GM21526 (cell line): Measurements from ENCODE around the gene PPIAL4G.
"Not testable (repeated sequence)": the region's sequence is repeated elsewhere in the genome, so short reads cannot be mapped to it uniquely, and the experiment has no call there.

Experiments
- ATAC-seq: cut with Tn5 transposase; IDR thresholded peaks from one replicate; pipeline ENCODE4 v1.9.1; 2021; ENCODE audit warnings: moderate library complexity; ENCODE audit not compliant: unreplicated experiment, low FRiP score

The PPIAL4G gene

GRCh38 chr1:148483029-148483428 lies at the start of gene PPIAL4G:
Gene PPIAL4G (minus strand): TSS chr1:148483302. CDS start chr1:148483252, 50 bp downstream.
- not testable (repeated sequence) for ATAC-seq

DNA sequence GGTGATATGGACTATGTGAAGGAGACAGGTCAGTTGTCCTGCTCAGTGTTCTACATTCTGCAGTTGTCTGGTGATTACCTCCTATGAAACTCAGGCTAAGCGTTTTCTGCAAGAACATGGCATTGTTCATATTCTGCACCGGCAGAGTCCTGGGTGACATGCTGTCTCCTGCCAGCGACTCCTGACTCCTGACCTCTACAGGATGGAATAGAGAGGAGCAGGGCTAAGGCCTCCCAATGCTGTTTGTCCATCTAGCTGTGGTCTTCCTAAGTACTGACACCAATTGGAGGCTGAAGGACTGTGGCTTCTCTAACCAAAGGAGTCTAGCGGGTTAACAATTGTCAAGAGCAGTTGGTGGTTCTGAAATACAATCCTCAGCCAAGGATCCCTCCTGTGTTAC lies 49.1 kb upstream of the PPIAL4G start:
- ATAC-seq, result not testable (repeated sequence)

DNA sequence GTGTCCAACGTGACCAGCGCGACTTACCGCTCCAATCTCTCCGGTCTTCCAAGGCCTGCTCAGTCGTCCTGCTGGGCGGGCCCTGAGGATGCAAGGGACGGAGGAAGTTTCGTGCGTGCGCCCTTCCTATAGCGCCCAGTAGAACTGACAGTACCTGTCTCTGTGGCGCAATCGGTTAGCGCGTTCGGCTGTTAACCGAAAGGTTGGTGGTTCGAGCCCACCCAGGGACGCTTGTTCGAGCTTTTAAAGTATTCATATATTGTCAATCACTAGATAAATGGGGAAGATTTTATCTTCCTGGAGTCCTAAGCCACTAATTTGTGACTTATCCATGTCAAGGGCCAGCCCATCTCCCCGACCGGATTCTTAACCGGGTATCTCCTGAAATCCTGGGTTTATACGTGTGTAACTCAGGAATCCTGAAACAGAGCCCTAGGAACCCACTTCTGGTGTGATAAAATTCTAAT lies 46.0 kb upstream of the PPIAL4G start:
- not testable (repeated sequence) for ATAC-seq

GRCh38 chr1:148528591-148528990 lies 45.5 kb upstream of the PPIAL4G start:
- ATAC-seq, result not testable (repeated sequence)

DNA sequence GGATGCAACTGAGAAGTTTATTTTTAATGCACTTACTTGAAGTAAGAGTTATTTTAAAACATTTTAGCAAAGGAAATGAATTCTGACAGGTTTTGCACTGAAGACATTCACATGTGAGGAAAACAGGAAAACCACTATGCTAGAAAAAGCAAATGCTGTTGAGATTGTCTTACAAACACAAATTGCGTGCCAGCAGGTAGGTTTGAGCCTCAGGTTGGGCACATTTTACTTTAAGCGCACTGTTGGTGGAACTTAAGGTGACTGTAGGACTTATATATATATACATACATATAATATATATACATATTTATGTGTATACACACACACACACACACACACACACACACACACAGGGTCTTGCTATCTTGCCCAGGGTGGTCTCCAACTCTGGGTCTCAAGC lies 43.5 kb upstream of the PPIAL4G start:
- not testable (repeated sequence) for ATAC-seq

DNA sequence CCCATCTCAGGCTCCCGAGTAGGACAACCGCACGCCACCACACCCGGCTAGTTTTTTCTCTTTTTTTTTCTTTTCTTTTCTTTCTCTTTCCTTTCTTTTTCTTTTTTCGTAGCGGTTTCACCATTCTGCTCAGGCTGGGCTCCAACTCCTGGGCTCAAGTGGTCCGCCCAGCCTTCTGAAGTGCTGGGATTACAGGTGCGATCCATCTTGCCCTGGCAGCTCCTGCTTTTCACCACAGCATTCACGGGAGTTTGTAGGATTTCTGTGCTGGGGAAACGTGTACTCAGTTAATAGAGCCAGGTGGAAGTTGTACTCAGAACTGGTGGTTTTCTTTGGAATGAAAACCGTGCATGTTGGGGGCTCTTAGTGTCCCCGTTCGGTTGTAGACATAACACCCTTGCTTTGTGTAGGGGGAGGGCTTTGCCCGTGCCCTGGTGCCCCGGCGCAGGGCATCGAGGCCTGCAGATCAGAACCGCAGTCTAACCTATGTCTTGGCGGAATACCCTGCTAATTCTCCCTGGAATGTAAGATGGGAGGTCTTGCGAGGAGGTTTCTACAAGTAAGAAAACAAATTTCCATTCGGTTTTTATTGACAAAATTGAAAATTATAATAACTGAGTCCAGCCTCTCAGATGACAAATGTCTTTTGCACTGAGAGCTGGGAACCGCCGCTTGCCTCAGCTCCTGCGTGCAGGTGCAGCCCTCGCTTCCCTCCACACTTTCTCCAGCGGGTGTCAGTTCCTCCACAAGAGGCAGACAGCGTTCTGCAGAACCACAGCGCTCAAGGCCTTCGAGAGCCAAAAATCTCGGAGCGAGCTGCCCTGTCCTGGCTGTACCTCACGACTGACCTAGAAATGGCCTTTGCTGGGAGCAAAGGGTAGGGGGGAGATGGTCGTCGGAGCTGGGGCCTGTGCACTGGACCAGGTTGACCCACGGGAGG lies 40.4 kb upstream of the PPIAL4G start:
- peak; percentile 30 for ATAC-seq

DNA sequence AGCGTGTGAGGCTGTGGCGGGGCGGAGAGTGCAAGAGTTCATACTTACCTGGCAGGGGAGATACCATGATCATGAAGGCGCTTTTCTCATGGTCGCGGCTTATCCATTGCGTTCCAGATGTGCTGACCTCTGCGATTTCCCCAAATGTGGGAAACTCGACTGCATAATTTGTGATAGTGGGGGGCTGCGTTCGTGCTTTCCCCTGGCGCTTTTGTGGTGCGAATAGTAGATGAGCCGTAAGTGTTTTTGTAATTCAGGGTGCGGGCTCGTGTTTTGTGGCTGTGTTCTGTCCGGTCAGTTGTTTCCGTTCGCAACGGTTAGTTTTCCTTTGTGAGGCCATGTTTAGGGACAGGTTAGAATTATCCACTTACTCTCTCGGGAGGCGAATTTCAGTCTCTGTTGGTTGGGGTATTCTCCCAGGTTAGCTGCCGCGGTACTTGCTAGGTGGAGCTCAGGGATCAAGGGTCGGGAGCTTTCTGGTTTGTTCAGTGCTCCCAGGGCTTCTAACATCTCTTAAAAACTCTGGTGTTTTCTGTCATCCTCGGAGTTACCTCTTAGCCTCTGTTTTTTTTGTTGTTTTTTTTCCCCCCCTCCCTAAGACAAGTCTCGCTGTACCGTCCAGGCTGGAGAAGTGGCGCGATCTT lies 39.6 kb upstream of the PPIAL4G start:
- peak; percentile 74 for ATAC-seq

DNA sequence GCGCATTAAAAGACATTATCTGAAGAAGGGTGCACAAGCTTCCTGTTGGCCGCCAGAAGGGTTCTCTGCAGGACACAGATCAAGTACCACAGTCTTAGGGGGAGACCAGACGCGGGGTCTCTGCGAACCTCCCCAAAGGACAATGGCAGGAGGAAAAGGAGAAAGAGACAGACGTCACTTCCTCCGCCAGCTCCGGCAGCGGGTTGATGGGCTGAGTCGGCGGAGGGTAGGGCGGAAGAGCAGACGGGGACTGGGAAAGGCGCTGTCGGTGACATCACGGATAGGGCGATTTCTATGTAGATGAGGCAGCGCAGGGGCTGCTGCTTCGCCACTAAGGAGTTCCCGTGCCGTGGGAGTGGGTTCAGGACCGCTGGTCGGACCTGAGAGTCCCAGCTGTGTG lies 39.0 kb upstream of the PPIAL4G start:
- ATAC-seq, result not testable (repeated sequence)

DNA sequence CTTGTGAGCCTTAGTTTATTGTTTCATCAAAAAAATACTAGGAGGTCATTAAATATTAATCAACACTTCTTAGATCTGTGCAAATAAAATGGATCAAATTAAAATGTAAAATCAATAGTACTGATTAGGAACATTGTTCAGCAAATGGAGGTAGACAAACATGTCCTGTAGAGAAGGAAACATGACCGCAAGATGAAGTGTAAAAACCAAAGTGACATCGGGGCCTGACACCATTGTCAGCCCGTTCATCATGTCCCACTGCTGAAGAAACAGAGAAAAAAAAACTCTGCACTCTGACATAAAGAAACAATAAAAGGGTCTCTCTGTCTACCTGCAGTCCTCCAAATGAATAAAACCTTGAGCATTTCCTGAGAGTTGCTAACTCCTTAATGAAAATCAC lies 31.2 kb upstream of the PPIAL4G start:
- not testable (repeated sequence) for ATAC-seq

DNA sequence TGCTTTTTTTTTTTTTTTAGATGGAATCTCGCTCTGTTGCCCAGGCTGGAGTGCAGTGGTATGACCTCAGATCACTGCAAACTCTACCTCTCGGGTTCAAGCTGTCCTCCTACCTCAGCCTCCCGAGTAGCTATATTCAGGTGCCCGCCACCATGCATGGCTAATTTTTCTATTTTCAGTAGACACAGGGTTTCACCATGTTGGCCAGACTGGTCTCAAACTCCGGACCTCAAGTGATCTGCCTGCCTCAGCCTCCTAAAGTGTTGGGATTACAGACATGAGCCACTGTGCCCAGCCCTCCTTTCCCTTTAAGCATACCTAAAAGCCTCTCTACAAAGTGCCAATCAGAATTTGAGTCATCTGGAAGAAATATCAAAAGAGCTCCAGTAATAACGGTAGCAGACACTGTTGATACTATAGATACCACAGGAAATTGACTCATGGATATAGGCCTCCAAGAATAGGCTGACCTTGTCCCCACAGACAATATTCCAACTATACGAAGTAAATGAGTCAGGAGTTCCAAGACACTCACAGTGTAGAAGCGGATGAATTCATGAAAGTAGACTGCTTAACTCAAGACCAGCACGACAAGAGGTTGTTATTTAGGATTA lies 29.6 kb upstream of the PPIAL4G start:
- not testable (repeated sequence) for ATAC-seq

GRCh38 chr1:148493933-148494332 lies 10.8 kb upstream of the PPIAL4G start:
- not testable (repeated sequence) for ATAC-seq

- not testable (repeated sequence) for ATAC-seq
Observed at GRCh38 chr1:148481134-148481533, 2.0 kb downstream of the PPIAL4G start.

DNA sequence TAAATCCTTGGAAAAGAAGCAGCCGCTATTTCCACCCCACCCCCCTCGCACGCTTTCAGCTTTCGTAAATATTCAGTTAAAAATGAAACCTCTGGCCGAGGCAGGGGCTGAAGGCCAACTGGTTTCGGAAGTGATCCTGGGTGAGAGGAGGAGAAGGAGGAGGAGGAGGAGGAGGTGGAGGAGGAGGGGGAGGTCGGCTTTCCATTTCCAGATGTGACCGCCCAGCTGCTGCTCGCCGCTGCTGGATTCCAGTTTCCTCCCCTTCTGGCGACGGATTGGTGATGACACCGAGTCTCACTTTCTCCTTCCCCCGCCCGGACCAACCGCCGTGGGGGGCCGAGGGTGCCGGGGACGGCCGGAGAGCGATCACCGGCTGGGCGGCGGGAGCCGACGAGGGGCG lies 23.4 kb downstream of the PPIAL4G start:
- ATAC-seq, result not testable (repeated sequence)

- not testable (repeated sequence) for ATAC-seq
Observed at GRCh38 chr1:148458901-148459581, 24.1 kb downstream of the PPIAL4G start.

- not testable (repeated sequence) for ATAC-seq
Observed at GRCh38 chr1:148458398-148458797, 24.7 kb downstream of the PPIAL4G start.

DNA sequence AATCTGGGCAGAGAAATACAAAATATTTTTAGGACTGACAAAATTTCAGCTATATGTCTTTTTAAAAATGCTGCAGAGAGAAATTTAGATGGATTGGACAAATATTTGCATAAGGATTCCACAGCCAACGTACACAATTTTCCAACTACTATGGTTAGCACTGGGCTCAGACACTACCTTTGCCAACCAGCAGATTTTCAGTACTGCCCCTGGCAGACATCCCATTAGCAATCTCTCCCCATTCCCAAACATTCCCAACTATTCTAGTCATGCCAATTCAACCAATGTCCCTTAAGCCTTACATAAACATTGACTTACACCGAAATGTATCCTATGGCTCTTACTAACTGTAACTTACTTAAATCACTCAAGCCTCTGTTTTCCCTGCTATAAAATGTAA lies 30.3 kb downstream of the PPIAL4G start:
- ATAC-seq, result not testable (repeated sequence)

- not testable (repeated sequence) for ATAC-seq
Observed at GRCh38 chr1:148439654-148440325, 43.3 kb downstream of the PPIAL4G start.

- ATAC-seq, result no peak
Observed at GRCh38 chr1:148435406-148435805, 47.7 kb downstream of the PPIAL4G start.

- ATAC-seq, result no peak
Observed at GRCh38 chr1:148434832-148435231, 48.3 kb downstream of the PPIAL4G start.

- ATAC-seq, result not testable (repeated sequence)
Observed at GRCh38 chr1:148432916-148433317, 50.2 kb downstream of the PPIAL4G start.
